HG03571 (cell line): ENCODE data around the gene SCN4A.
"Not testable (repeated sequence)": the region's sequence is repeated elsewhere in the genome, so short reads cannot be mapped to it uniquely, and the experiment has no call there.

ENCODE experiments used
- ATAC-seq: cut with Tn5 transposase; IDR thresholded peaks from one replicate; pipeline ENCODE4 v1.9.1; 2021; ENCODE audit not compliant: unreplicated experiment

SCN4A gene

DNA sequence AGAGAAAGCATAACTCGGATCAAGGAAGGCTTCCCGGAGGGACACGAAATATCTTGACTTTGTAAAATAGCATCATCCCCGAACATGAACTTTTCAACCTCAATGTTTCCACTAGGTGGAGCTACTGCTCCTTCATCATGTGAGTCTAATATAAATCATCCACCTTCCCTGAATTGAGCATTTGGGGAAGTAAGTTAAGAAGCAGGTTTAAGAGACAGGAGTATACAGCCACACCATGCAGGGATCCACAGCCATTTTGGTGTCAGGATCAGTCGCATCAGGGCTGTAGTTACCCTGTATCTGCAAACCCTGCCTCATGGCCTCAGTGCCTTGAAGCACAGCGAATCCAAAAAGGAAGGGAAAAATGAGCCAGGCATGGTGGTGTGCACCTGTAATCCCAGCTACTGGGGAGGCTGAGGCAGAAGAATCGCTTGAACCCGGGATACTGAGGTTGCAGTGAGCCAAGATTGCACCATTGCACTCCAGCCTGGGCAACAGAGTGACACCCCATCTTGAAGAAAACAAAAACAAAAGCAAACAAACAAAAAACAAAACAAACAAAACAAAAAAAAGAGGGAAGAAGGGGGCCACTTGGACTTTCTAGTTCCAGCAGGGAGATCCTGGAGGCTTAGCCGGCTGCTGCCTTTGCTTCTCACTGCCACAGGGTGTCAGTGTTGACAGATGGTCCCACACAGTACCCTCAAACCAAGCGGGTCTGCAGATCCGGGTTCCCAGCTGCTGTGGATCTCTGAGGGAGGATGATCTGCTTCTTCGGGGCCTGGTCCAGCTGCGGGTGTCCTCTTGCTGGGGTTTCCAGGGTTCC is 83.5 kb downstream of the SCN4A start:
- ATAC-seq, result not testable (repeated sequence)
